HG02852 (cell line): Measurements from ENCODE around the gene OLFM1.

Source experiments
- ATAC-seq: cut with Tn5 transposase; IDR thresholded peaks from one replicate; pipeline ENCODE4 v1.9.1; 2021; ENCODE audit warnings: mild to moderate bottlenecking, moderate library complexity; ENCODE audit not compliant: unreplicated experiment

Gene OLFM1

DNA sequence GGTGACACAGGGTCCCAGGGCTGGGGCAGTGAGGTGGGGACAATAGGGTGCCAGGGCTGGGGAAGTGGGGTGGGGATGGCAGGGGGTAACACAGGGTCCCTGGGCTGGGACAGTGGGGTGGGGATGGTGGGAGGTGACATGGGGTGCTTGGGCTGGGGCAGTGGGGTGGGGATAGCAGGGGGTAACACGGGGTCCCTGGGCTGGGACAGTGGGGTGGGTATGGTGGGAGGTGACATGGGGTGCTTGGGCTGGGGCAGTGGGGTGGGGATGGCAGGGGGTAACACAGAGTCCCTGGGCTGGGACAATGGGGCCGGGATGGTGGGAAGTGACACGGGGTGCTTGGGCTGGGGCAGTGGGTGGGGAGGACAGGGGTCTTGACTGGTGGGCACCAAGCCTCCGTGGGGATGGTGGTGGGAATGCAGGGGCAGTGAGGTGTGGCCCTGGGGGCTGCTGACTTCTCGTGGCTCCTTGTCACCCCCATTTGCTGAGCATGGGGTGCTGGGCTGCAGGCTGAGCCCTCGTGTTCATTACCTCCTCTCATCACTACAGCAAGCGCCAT lies 41.7 kb downstream of the OLFM1 start:
- no peak for ATAC-seq

DNA sequence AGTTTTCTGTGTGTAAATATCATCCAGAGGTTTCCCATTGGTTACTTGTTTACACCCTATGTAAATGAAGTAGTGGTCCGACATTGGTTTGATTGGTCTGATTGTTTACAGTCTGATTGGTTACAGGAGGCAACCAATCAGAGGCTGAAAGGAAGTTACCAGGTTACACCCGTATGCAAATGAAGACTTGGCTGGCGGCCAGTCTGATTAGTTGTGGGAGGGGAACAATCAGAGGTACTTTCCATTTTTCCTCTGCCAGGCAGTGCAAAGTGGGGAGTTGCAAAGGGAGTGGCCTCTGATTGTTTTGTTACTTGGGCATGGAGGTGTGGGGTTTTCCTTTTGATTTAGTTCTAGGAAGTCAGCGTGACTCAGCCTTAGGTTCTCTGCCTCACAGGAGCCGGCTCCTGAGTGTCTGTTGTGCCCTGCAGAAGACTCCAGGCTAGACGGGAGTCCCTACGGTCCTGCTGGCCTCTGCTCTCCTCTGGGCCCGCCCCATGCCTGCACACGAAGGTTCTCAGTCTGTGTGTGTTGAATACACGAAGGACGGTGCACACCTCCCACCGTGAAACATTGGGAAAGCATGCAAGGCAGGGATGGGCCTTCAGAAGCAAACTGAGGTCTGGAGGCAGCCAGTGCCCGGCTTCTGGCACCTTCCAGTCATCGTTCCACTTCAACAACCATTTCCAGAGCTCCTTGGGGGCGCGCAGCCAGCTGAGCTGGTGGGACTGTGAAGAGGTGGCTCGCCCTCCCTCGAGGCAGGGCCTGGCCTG lies 42.9 kb downstream of the OLFM1 start:
- ATAC-seq = no peak

DNA sequence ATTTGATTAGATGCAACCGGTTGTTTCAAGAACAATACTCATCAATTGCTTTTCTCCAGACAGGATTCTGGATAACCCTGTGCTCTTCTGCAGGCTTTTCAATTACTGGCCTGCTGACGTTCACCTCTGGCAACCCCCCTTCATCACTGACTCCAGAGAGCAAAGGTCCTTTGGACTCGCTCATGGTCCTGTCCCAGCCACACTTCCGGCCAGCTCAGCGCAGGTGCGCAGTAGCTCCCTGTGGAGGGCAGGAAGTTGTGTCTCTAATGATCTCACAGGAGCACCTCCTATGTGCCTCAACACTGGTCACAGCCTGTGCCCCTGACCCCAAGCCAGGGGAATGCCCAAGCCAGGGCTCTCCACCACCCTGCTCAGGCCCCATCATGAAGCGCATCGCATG lies 44.0 kb downstream of the OLFM1 start:
- no peak for ATAC-seq

DNA sequence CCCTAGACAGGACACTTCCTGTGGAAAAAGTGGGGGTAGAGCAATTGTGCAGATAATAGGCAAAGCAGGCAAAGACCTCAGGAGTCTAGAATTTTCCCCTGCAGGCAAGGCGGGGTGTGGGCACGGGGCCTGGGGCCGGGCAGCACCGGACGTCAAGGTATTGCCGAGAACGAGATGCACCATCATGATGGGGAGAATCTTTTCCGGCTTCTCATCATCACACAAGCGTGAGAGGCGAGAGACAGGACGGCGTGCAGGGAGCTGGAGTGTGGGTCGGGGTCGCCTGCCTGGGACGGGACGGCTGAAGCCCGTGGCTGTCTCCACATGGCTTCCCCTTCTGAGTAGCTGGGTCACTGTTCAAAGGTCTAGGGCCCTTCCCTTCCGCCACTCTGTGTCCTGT lies 44.5 kb downstream of the OLFM1 start:
- no peak for ATAC-seq

DNA sequence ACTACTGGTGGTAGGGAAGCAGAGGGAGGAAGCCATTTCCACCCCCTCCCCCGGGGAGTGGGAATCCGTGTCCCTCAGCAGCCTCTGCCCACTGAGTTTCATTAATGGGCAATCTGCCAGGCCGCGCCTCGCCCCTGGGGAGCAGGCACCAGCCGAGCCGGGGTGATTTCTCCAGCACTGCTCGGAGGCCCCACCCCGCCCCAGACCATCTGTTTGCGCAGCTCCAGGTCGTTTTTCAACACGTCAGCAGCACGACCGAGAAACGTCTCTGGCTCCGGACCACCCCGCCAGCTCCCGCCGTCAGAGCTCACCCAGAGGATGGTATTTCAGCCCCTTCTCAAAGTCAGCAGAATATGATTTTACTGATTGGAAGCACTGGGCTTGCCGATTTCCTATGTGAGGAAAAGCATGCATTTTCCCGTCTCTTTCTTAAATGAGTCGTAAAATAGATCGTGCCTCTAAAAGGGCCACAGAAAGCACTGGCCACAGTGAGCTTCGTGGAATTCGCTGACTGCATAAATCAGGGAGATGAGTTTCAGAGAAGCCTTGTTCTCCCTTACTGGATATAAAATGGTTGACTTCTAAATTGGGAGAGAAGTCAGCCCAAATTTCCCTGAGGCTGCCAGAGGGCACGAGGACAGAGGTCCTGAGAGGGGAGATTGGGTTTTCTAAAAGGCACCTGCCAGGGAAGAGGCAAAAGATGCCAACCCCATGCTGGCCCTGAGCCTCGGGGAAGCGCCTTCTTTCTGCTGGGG lies 47.0 kb downstream of the OLFM1 start:
- no peak for ATAC-seq

DNA sequence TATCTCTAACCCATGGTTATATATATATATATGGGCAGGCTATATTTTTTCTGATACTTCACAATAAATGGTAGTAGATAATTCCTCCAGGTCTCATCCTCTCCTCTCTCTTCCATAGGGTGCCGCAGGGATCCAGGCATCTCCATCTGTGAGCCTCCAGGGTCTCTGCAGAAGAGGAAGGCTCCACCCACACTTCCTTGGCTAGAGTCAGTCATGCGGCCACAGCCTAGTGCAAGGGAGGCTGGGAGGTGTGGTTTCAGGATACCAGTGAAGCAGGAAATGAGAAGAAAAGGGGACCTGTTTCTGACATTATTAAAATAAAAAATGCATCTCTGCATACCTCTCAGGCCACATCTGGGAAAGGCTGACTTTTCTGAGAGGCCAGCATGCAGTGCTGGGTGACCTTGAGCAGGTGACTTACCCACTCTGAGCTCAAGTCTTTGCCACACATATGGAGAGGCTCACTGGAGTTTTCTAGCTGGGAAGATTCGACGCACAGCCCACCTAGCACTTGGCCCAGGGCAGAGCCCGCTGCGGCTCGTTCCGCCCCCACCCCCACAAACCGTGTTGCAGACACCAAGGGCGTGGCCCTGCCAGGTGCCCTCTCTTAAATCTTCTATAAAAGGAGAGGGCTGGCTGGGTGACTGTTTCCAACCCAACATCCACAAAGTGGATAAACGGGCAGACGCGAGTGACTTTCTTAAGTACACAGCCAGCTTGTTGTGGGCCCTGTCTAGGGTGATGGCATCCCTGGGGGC lies 47.9 kb downstream of the OLFM1 start:
- no peak for ATAC-seq

DNA sequence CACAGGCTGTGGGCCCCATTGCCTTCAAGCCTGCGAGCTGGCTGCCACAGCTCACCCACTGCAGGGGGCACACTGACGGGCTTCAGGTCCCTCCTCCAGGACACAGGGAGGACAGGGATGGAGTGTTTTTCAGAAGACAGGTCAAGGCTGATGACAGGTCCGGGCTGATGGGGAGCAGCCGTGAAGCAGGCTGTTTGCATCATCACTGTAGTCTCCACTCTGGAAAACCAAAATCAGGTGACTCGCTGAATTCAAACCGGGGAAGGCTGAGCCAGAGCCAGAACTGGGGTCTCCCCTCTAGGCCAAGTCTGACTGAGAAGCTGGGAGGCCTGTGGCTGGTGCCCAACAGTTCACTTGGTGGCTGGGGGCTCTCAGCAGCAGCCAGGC lies 48.5 kb downstream of the OLFM1 start:
- ATAC-seq = no peak

DNA sequence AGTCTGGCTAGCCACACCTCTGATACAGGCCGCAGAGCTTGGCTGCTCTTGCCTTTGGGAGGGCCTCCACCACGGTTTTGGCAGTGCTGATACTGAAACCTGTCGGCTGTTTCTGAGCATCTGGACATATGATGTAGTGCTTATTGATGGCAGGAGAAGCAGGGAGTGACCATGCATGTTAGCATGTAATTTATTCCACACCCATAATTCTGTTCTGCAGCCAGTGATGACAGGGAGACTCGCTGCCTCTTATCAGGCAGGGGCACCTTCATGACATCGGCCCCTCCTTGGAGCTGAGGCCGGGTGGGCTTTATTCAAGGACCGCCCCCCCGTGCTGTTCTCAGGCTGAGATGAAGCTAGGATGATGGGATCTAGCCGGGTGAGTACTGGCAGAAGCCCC lies 49.0 kb downstream of the OLFM1 start:
- ATAC-seq = no peak

DNA sequence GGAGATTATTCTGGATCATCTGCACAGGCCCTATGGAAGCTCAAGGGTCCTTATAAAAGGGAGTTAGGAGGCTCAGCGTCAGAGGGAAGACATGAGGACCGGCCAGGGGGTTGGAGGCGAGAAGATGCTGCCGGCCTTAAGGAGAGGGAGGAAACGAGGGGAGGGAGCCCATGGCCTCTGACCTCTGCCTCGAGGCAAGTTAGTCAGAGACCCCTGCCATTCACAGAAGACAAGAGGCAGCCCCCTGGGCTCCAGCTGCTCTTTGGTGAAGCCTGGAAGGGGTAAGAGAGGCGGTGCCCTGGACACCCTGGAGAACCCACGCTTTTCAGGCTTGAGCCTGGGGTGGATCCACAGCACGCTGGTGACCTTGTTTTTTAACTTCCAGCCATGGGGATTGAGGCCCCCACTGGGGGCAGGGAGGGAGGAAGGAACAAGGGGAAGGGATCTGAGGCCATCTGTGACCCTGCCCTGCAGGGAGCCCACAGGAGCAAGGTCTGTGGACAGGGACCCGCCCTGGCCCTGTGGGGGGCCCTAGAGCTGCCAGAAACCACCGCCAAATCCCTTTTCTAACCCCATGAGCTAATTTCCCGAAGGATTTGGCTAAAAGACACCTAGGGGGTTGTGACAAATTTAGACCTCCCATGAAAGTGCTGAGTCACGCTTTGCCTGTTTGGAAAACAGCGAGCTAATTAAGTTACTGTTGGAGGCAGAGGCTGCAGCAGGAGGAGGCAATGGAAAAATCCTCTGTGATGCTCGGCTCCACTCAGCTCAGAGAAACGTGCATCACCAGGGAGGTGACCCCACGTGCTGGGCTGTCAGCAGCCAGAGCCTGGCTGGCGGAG lies 49.7 kb downstream of the OLFM1 start:
- no peak for ATAC-seq

DNA sequence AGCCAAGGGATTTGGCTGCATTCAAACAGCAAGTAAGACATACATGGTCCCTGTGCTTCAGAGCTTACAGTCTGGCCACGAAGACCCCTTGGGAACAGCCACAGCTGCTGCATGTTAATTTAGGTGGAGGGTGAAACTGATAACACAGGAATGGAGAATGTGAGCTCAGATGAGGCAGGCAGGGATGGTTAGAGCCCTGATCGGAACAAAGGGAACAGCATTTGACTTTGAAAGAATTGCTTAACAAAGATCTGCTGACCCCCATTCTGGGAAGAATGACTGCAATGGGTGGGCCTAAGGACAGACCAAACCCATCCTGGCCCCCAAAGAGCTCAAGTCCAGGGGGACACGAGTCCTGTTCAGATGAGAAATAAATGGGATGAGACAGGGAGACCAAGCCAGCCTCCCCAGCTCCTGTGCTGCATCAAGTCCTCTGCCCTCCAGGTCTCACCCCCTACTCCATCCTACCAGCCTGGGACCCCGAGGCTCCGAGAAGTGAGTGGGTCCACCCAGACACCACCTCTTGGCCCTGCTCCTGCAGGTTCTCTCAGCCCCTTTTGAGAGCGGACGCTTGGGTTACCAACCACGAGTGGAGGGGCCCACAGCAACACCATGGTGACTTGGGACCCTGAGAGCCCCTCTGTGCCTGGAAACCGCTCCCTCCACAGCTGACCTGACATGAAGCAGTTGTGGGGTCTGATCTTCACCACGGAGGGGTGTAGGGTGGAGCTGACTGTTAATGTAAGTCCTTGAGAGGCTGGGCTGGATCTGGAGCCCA lies 50.8 kb downstream of the OLFM1 start:
- ATAC-seq = no peak

DNA sequence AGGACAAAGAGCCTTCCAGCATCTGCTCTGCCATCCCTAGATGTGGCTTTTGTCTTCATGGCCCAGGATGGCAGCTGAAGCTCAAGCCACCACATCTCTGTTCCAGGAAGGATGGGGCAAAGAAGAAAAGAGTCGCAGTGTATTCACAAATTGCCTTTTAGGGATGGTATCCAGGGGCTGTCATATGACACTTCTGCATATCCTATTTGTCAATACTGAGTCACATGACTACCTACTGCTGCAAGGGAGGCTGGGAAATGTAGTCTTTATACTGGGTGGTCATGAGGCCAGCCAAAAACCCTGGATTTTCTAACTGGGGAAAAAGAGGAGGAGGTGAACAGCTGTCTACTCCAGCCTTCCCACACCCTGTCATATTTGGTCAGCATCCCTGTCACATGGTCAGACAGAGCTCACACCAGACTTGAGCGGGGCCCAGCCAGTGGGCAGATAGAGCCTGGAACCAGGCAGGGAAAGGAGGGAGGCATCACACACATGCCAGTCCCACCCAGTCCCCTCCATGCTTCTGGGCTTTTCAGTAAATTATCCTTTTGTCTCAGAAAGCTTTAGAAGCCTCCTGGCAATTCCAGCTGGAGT lies 52.0 kb downstream of the OLFM1 start:
- ATAC-seq = no peak

DNA sequence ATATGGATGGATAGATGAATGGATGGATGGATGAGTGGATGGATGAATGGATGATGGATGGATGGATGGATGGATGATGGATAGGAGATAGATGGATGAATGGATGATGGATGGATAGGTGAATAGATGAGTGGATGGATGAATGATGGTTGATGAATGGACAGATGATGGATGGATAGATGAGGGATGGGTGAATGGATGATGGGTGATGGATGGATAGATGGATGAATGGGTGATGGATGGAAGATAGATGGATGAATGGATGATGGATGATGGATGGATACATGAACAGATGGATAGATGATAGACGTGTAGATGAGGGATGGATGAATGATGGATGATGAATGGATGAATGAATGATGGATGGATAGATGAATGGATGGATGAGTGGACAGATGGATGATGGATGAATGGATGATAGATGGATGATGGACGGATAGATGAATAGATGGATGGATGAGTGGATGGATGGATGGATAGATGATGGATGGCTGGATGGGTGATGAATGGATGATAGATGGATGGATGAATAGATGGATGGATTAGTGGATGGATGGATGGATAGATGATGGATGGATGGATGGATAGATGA lies 53.8 kb downstream of the OLFM1 start:
- no peak for ATAC-seq

DNA sequence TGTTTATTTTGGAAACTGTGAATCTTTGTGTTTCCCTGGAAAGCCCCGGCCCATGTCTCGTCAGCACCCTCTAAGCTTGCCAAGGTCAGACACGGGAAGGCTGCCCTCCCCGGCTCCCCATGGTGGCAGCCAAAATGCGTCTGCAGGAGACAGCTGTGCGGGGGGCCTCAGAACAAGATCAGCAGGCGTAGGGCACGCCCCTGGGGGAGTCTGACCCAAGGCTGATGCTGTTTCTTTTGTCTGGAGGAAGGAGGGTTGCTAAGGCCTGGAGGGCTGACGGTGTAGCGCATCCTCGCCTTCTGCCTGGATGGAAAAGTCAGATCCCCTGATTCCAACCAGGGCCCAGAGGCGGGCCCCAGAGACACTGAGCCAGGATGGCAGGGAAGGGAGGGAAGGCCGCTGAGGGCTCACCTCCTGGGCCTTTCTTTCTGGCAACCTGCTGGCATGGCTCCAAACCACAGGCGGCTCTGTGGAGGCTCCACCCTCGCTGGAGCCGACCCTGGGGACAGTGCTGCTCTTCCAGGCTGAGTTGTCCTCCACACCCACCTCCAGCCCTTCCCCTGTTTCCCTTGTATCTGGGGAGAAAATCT lies 57.2 kb downstream of the OLFM1 start:
- no peak for ATAC-seq

DNA sequence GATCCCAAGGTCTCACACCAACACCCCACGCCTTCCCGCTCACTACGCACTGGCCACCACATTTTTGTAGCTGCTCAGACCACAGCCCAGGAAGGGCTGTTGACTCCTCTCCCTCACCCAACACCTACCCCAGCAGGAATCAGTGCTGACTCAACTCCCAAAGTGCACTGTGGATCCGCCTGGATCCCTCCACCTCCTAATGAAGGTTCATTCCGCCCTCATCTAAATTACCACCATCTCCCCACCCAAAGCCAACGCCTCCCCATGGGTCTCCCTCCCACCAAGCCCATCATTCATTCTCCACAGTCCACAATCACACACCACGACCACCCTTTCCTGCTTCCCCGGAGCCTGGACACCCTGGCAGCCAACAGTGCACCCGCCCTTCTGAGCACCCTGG lies 57.8 kb downstream of the OLFM1 start:
- ATAC-seq = no peak

DNA sequence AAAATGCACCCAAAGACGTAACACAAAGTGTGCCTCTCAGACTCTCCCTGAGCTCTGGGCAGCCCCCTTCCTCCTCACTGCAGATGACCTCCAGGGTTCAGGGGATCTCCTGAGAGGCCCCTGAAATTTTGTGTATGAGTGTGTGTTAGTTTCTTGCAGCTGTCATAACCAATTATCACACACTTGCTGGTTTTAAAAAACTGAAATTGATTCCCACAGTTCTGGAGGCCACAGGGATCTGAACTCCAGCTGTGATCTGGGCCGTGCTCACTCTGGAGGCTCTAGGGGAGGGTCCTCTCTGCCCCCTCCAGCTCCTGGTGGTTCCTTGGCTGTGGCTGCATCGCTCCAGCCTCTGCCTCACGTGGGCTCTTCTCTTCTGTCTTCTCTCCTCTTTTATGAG lies 58.8 kb downstream of the OLFM1 start:
- no peak for ATAC-seq

DNA sequence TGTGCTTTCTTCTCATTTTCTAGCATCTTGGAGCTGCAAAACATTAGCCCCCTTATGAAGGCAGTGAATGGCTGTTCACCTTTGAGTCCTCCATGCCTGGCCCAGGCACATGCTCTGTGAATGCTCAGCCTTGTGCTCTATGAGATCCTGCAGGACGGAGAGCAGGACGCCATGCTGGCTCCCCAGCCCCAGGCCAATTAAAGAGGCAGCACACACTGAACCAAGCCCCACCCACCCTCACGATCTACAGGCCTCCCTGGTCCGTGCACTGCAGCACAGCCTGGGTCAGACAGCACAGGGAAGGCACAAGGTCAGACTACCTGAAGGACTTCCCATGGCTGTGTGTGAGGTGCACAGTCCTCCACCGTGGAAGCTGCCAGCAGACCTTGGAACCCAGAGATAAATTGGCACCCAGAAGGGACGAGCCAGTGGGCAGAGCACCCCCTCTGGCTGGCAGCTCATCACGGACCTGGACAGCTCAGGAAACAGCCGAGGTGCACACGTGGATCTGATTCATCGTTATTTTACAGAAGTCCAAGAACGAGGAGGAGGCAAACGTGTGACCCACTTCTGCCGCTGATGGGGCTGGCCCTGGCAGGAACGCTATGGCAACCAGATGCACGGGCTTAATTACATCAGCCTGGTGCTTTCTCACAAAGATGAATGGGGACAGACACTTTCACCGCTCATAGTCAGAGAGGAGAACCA lies 59.5 kb downstream of the OLFM1 start:
- no peak for ATAC-seq

DNA sequence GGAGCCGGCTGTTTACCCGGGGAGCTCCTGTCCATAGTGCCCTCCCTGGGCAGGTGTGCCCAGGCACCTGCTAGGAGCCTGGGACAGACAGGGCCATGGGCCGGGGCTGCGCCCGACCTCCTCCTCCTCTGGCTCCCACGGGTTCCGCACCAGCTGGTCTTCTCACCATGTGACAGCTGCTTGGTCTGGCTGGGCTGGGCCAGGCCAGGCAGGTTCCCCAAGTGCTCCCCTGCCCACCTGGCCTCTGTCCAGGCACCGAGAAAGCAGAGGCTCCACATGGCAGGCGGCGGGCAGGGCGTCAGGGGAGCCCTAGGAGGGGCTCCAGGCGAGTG lies 60.0 kb downstream of the OLFM1 start:
- no peak for ATAC-seq

DNA sequence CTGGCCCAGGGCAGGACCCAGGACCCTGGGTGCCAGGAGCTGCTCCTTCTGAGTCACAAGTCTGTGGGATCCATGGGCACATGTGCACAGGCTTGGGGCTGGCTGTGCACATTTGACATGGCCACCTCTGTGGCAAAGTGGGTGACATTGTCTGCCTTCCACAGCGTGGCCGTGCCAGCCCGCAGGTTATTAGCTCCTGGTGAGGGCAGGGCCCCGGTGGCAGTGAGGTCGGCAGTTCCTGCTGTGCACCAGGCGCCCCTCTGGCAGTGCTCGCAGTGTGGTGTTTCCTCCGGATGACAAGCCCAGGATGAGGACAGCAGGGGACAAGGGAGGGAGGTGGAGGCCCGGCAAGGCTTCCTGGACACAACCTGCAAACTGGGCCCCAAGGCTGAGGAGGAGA lies 60.5 kb downstream of the OLFM1 start:
- no peak for ATAC-seq
